ENCODE data around the gene UVSSA.

DNA sequence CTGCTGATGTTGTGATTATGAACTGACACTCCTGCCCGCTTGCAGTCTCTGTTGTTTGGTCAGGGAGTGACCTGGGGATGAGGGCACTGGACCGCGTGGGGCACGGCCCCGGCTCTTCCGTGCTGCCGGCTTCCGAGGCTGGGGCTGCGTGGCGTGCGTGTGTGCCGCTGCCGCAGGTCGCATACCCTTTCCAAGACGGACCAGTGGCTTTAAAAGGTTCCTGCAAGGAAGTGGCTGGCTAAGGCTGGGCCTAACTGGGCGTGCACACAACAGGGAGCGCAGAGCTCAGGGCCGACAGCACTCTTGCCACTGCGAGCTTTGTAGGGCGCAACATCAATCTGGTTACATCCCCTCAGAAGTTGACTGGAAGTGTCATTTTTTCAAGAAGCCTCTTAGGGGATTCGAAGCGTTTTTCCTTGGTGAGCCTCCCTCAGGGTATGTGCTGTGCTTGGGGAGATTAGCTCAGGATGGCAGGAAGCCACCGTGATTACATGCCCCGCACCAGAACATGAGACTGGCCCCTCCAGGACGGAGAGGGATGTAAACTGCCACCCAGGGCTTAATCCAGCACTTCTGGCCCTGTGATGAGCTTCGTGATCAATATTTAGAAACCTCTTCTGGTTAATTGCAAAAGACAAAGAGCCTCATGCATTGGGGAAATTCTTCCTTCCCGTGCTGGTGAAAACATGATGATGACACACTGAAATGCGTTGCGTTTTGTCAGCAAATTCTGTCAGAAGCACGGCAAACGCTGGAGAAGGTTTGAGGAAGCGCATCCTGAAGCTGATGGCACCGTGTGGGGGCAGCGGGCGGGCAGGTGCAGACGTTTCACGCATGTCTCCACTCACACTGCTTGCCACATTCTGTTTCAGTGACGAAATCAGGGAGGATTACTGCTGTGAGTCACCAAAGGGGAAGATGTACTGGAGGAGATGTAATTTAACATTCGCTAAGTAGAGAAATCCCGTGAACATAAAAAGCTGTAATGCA is 46.2 kb upstream of the UVSSA start:
- TF ChIP-seq, protein P1, sequence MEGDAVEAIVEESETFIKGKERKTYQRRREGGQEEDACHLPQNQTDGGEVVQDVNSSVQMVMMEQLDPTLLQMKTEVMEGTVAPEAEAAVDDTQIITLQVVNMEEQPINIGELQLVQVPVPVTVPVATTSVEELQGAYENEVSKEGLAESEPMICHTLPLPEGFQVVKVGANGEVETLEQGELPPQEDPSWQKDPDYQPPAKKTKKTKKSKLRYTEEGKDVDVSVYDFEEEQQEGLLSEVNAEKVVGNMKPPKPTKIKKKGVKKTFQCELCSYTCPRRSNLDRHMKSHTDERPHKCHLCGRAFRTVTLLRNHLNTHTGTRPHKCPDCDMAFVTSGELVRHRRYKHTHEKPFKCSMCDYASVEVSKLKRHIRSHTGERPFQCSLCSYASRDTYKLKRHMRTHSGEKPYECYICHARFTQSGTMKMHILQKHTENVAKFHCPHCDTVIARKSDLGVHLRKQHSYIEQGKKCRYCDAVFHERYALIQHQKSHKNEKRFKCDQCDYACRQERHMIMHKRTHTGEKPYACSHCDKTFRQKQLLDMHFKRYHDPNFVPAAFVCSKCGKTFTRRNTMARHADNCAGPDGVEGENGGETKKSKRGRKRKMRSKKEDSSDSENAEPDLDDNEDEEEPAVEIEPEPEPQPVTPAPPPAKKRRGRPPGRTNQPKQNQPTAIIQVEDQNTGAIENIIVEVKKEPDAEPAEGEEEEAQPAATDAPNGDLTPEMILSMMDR (conservative IDR thresholded peaks at IDR 0.05 in 1 of 2, IDR thresholded peaks at IDR 0.05 in 1 of 2; ENCODE audit: low read depth in 1 of 2, low read length in 2 of 2) = no peak
- no peak for TF ChIP-seq EZH2 (IDR thresholded peaks at IDR 0.05; ENCODE audit: low read length, missing control alignments)

Data from fibroblast of lung (primary cell).